GM12878 (cell line): ENCODE results near the gene TMEM109. TPM values are rescaled to one million over a fixed set of nuclear protein-coding genes. Genes with fewer than 3 reads are reported as not detected.

Experiments used
- ATAC-seq: fragments of 200-7000 bp; cut with Tn5 transposase; 3 replicates; pipeline ENCODE4 v1.9.1; 2020; ENCODE audit warnings: mild to moderate bottlenecking, moderate library complexity
- BruUV-seq: library from RNA; stranded (reverse); fragments of 400-500 nt; replicated peaks from 2 replicates; lab custom pipeline; 2021; lab: Mats Ljungman, UMichigan
- CTCF ChIA-PET: fragments of 300-600 bp; sonication (Branson Sonifier 250); formaldehyde crosslinking; extraction: SDS; loops from one replicate; lab custom pipeline; 2021; ENCODE audit warnings: inconsistent platforms; lab: Yijun Ruan, JAX
- POLR2A ChIA-PET: fragments of 350-600 bp; formaldehyde crosslinking; extraction: SDS; loops from one replicate; lab custom pipeline; 2021; ENCODE audit warnings: inconsistent platforms; lab: Charles Lee
- RAD21 ChIA-PET: fragments of 300-600 bp; sonication (Branson Sonifier 250); formaldehyde crosslinking; loops from one replicate; lab custom pipeline; 2023; ENCODE audit warnings: antibody characterized with exemption; ENCODE audit not compliant: unreplicated experiment; lab: Charles Lee
- SMC1A ChIA-PET: fragments of 300-600 bp; sonication (Branson Sonifier 250); formaldehyde crosslinking; loops from one replicate; lab custom pipeline; 2023; ENCODE audit not compliant: unreplicated experiment, uncharacterized antibody; lab: Charles Lee
- DNase-seq: peaks from one replicate; pipeline ENCODE4 v3.0.0-alpha.2; 2011; ENCODE audit warnings: low read depth, low spot score
- FAIRE-seq: peaks from 3 replicates; lab custom pipeline; 2011; peaks lifted over from hg19 to GRCh38; lab: Jason Lieb, UNC
- H2AFZ ChIP-seq: 2 replicates; pipeline ENCODE4 v1.6.0; 2011; ENCODE audit warnings: low read depth, low read length, control low read depth; ENCODE audit not compliant: control insufficient read depth
- H3K27ac ChIP-seq: 2 replicates; pipeline ENCODE4 v1.5.1; 2011; ENCODE audit warnings: control low read depth; ENCODE audit not compliant: control insufficient read depth, insufficient read depth
- H3K27me3 ChIP-seq, 2 experiments: replicated peaks in 1 of 2; 2 replicates each; pipeline versions ENCODE4 v1.6.0 to v1.6.1; 2011; ENCODE audit warnings: low read length in 1 of 2; ENCODE audit not compliant: control insufficient read depth in 2 of 2, insufficient read depth in 2 of 2
- H3K36me3 ChIP-seq, 2 experiments: 2 replicates each; pipeline ENCODE4 v1.5.1; 2011; ENCODE audit warnings: low read length in 1 of 2; ENCODE audit not compliant: control insufficient read depth in 2 of 2, insufficient read depth in 2 of 2
- H3K4me1 ChIP-seq: 2 replicates; pipeline ENCODE4 v1.6.1; 2011; ENCODE audit warnings: mild to moderate bottlenecking, low read length, moderate library complexity, mixed read lengths; ENCODE audit not compliant: control insufficient read depth, insufficient read depth
- H3K4me2 ChIP-seq: 2 replicates; pipeline ENCODE4 v1.6.0; 2011; ENCODE audit warnings: control low read depth; ENCODE audit not compliant: control insufficient read depth, insufficient read depth
- H3K4me3 ChIP-seq: fragments of 200-600 bp; sonication (generic); 2 replicates; pipeline ENCODE4 v1.5.1; 2016
- H3K79me2 ChIP-seq: 2 replicates; pipeline ENCODE4 v1.6.0; 2011; ENCODE audit warnings: low read length; ENCODE audit not compliant: control insufficient read depth, insufficient read depth
- H3K9ac ChIP-seq: 2 replicates; pipeline ENCODE4 v1.8.0; 2011; ENCODE audit warnings: low read length, control low read depth, mixed read lengths; ENCODE audit not compliant: control insufficient read depth, insufficient read depth
- H3K9me3 ChIP-seq: replicated peaks from 3 replicates; pipeline ENCODE4 v1.5.1; 2011; ENCODE audit warnings: mild to moderate bottlenecking, low read length; ENCODE audit not compliant: control insufficient read depth, insufficient read depth
- H4K20me1 ChIP-seq: 2 replicates; pipeline ENCODE4 v1.6.0; 2011; ENCODE audit not compliant: control insufficient read depth, insufficient read depth
- CREM ChIP-seq: IDR thresholded peaks from 2 replicates; pipeline ENCODE4 v1.6.1; 2014; ENCODE audit warnings: antibody characterized with exemption, low read depth
- GATAD2B ChIP-seq: fragments of 450-650 bp; conservative IDR thresholded peaks from 2 replicates; pipeline ENCODE4 v1.6.1; 2017; ENCODE audit warnings: low read depth, mild to moderate bottlenecking, moderate library complexity
- HDGF ChIP-seq: fragments of 450-650 bp; IDR thresholded peaks from 2 replicates; pipeline ENCODE4 v1.6.1; 2016; ENCODE audit warnings: antibody characterized with exemption
- IKZF2 ChIP-seq, 2 experiments: fragments of 450-650 bp; IDR thresholded peaks; 2 replicates each; pipeline ENCODE4 v1.6.1; 2017; ENCODE audit warnings: mild to moderate bottlenecking in 2 of 2, moderate library complexity in 2 of 2
- JUNB ChIP-seq: IDR thresholded peaks from 2 replicates; pipeline ENCODE4 v1.6.1; 2016; ENCODE audit warnings: antibody characterized with exemption, mild to moderate bottlenecking
- MXI1 ChIP-seq: fragments of 150-350 bp; IDR thresholded peaks from 2 replicates; pipeline ENCODE4 v1.6.1; 2011; ENCODE audit warnings: low read depth, mild to moderate bottlenecking, inconsistent platforms, low read length, improper control_type of control experiment
- NRF1 ChIP-seq: conservative IDR thresholded peaks from 2 replicates; pipeline ENCODE4 v1.6.1; 2011; ENCODE audit warnings: mild to moderate bottlenecking, low read depth, low read length, improper control_type of control experiment
- RAD51 ChIP-seq: fragments of 450-650 bp; IDR thresholded peaks from 2 replicates; pipeline ENCODE4 v1.6.1; 2016; ENCODE audit warnings: moderate library complexity, mild to moderate bottlenecking, inconsistent platforms
- SMAD1 ChIP-seq: fragments of 450-650 bp; IDR thresholded peaks from 2 replicates; pipeline ENCODE4 v1.6.1; 2018; ENCODE audit warnings: mild to moderate bottlenecking, low read depth; ENCODE audit not compliant: partially characterized antibody
- SP1 ChIP-seq: IDR thresholded peaks from one replicate; pipeline ENCODE4 v1.6.1; 2011; ENCODE audit warnings: low read depth, low read length
- STAT3 ChIP-seq: IDR thresholded peaks from 2 replicates; pipeline ENCODE4 v1.6.1; 2011; ENCODE audit warnings: low read depth, low read length, improper control_type of control experiment
- TARDBP ChIP-seq: IDR thresholded peaks from 2 replicates; pipeline ENCODE4 v1.6.1; 2016; ENCODE audit warnings: borderline replicate concordance
- ZNF207 ChIP-seq: fragments of 450-650 bp; IDR thresholded peaks from 2 replicates; pipeline ENCODE4 v1.6.1; 2014; ENCODE audit warnings: antibody characterized with exemption, mild to moderate bottlenecking, borderline replicate concordance
- ZSCAN29 ChIP-seq: fragments of 450-650 bp; IDR thresholded peaks from 2 replicates; pipeline ENCODE4 v1.6.1; 2017; ENCODE audit warnings: mild to moderate bottlenecking, moderate library complexity
- WGBS: methylation state at CpG from one replicate; pipeline ENCODE4 v1.1.6; 2016; ENCODE audit warnings: low lambda C conversion rate; ENCODE audit not compliant: insufficient replicate concordance, insufficient coverage; ENCODE audit errors: missing lambda C conversion rate; 5-methylcytosine and 5-hydroxymethylcytosine counted together
- in situ Hi-C: fragments of 300-500 bp; cut with MboI; formaldehyde crosslinking; loops from 9 replicates; pipeline ENCODE4 v1.14.3; 2018; ENCODE audit warnings: mixed read lengths
- intact Hi-C: fragments of 100-400 bp; cut with micrococcal nuclease; formaldehyde crosslinking; loops from one replicate; pipeline ENCODE4 v1.14.2; 2022; ENCODE audit not compliant: unreplicated experiment
- polyA plus RNA-seq, 11 experiments: library from polyadenylated mRNA; depleted of rRNA in 4 of 11; unstranded in 6 of 11; stranded (reverse) in 5 of 11; fragments of >200 nt; fragmentation: Nextera tagmentation in 4 of 11; fragmentation: Illumina TruSeq in 1 of 11; extraction: Ambion mirVana in 4 of 11; extraction: Trizol in 1 of 11; gene quantifications; 1 replicate in 1 of 11; 2 replicates in 10 of 11; pipeline versions ENCODE4 v1.2.1 to v1.2.3, GENCODE V29; 2011 to 2016; ENCODE audit warnings: inconsistent platforms in 2 of 11, missing spikeins in 2 of 11, low read depth in 1 of 11
- total RNA-seq, 4 experiments: library from RNA; depleted of rRNA in 3 of 4; stranded (reverse); fragments of >200 nt in 3 of 4; fragmentation: Illumina TruSeq in 1 of 4; extraction: Trizol in 1 of 4; gene quantifications; 2 replicates each; pipeline versions ENCODE4 v1.2.1 to v1.2.3, GENCODE V29; 2013 to 2021
- TF ChIP-seq, protein P1 (sequence below): IDR thresholded peaks from 2 replicates; pipeline ENCODE4 v1.6.1; 2012; ENCODE audit warnings: low read depth, low read length, improper control_type of control experiment
- TF ChIP-seq, protein P2 (sequence below): IDR thresholded peaks from 2 replicates; pipeline ENCODE4 v1.6.1; 2011; ENCODE audit warnings: borderline replicate concordance, low read depth, mild to moderate bottlenecking, moderate library complexity, low read length; ENCODE audit not compliant: insufficient read depth, poor library complexity, severe bottlenecking
- TF ChIP-seq, protein P3 (sequence below): fragments of 450-650 bp; IDR thresholded peaks from 2 replicates; pipeline ENCODE4 v1.6.1; 2017; ENCODE audit warnings: mild to moderate bottlenecking, low read depth, inconsistent platforms; ENCODE audit not compliant: poor library complexity, severe bottlenecking

Gene TMEM109
- total and polyA plus RNA-seq, 10 of the 15 experiments (the other 5 are each of a cell fraction or from before 2014, with no cell fraction given), result 21.9 to 199 (median 85.2) TPM

DNA sequence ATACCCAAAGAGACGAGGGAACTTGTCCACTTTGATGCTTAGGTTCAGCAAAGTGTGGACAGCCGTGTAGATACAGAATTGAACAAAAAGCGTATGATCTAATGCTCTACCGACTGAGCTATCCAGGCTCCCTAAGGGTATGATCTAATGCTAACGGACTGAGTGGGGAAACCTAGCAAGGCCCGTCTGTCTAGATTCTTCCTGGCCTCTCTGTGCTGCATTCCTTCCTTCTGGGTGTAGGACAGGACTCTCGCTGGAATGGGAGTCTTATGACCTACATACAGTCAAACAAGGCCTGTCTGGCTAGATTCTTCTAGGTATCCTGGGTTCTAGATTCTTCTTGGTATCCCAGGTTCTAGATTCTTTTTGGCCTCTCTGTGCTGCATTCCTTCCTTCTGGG lies 46.4 kb downstream of the TMEM109 start:
- in situ Hi-C loops, result no loop called here
- DNase-seq, result no peak
- no peaks in the 10 kb centered on the region for H3K79me2 ChIP-seq
- intact Hi-C loops, result no loop called here
- 68% methylated on average over 7 of the region's 7 CpGs for WGBS
- ATAC-seq, result no peak
- SMC1A ChIA-PET, result interaction anchor here (0.9 kb wide), 1 partner anchor 8 kb away, joined by 3 read pairs; no protein-coding TSS in a partner anchor
- no peaks in the 10 kb centered on the region for H3K27me3 ChIP-seq
- POLR2A ChIA-PET, result no interaction called here
- H4K20me1 ChIP-seq, result no peaks in the 10 kb centered on the region
- H3K4me2 ChIP-seq, result no peak overlapping the region
- peaks cover 8% of the 10 kb centered on the region for H3K4me1 ChIP-seq
- CTCF ChIA-PET, result interaction anchor here (0.9 kb wide), 2 partner anchors 46 to 124 kb away, joined by 3 read pairs; no protein-coding TSS in a partner anchor
- no peak overlapping the region for H3K27ac ChIP-seq
- no peak for TF ChIP-seq NRF1
- no peak for TF ChIP-seq GATAD2B
- TF ChIP-seq, protein P1, sequence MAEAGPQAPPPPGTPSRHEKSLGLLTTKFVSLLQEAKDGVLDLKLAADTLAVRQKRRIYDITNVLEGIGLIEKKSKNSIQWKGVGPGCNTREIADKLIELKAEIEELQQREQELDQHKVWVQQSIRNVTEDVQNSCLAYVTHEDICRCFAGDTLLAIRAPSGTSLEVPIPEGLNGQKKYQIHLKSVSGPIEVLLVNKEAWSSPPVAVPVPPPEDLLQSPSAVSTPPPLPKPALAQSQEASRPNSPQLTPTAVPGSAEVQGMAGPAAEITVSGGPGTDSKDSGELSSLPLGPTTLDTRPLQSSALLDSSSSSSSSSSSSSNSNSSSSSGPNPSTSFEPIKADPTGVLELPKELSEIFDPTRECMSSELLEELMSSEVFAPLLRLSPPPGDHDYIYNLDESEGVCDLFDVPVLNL, result no peak
- TF ChIP-seq, protein P2, sequence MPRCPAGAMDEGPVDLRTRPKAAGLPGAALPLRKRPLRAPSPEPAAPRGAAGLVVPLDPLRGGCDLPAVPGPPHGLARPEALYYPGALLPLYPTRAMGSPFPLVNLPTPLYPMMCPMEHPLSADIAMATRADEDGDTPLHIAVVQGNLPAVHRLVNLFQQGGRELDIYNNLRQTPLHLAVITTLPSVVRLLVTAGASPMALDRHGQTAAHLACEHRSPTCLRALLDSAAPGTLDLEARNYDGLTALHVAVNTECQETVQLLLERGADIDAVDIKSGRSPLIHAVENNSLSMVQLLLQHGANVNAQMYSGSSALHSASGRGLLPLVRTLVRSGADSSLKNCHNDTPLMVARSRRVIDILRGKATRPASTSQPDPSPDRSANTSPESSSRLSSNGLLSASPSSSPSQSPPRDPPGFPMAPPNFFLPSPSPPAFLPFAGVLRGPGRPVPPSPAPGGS, result no peak
- no peak for TF ChIP-seq SMAD1
- no peak for TF ChIP-seq STAT3
- no peak for TF ChIP-seq CREM
- TF ChIP-seq MXI1, result no peak
- TF ChIP-seq HDGF, result no peak
- no peak for TF ChIP-seq SP1
- TF ChIP-seq, protein P3, sequence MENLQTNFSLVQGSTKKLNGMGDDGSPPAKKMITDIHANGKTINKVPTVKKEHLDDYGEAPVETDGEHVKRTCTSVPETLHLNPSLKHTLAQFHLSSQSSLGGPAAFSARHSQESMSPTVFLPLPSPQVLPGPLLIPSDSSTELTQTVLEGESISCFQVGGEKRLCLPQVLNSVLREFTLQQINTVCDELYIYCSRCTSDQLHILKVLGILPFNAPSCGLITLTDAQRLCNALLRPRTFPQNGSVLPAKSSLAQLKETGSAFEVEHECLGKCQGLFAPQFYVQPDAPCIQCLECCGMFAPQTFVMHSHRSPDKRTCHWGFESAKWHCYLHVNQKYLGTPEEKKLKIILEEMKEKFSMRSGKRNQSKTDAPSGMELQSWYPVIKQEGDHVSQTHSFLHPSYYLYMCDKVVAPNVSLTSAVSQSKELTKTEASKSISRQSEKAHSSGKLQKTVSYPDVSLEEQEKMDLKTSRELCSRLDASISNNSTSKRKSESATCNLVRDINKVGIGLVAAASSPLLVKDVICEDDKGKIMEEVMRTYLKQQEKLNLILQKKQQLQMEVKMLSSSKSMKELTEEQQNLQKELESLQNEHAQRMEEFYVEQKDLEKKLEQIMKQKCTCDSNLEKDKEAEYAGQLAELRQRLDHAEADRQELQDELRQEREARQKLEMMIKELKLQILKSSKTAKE, result no peak
- no peak for TF ChIP-seq ZNF207
- TF ChIP-seq RAD51, result no peak
- TF ChIP-seq TARDBP, result no peak
- no peak for TF ChIP-seq ZSCAN29
- TF ChIP-seq JUNB, result no peak
- no peak for TF ChIP-seq IKZF2 (IDR thresholded peaks at IDR 0.05)
- RAD21 ChIA-PET, result no interaction called here
- no peak overlapping the region for H3K9ac ChIP-seq
- FAIRE-seq, result no peak
- H3K4me3 ChIP-seq, result no peak overlapping the region
- no peaks in the 10 kb centered on the region for H3K36me3 ChIP-seq
- no peaks in the 10 kb centered on the region; the same call in 2 of the 3 replicates for H3K9me3 ChIP-seq
- no TSS peak for BruUV-seq
- no peak overlapping the region for H2AFZ ChIP-seq
